GM21528 (cell line): ENCODE measurements around the gene GABRG3.

Experiments
- ATAC-seq: cut with Tn5 transposase; IDR thresholded peaks from one replicate; pipeline ENCODE4 v1.9.1; 2021; ENCODE audit warnings: mild to moderate bottlenecking, moderate library complexity; ENCODE audit not compliant: unreplicated experiment, low FRiP score

GABRG3 gene

DNA sequence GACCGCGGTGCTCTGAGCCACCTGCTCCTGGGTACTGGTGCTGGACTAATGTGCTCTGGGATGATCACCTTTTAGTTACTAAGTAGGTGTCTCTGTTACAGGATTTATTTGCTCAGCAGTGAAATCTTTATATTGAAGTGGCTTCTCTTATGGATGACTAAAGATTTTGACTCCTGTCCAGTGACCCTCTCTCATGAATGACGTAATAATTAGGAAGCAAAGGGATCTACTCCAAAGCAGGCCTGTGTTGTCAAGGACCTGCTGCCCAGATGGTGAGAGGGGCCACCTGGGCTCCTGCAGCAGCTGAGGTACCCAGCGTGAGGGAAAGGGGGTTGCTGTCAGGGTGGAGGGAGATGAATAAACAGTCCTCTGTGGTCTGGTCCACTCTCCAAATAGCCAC lies 263.6 kb downstream of the GABRG3 start:
- ATAC-seq = no peak

DNA sequence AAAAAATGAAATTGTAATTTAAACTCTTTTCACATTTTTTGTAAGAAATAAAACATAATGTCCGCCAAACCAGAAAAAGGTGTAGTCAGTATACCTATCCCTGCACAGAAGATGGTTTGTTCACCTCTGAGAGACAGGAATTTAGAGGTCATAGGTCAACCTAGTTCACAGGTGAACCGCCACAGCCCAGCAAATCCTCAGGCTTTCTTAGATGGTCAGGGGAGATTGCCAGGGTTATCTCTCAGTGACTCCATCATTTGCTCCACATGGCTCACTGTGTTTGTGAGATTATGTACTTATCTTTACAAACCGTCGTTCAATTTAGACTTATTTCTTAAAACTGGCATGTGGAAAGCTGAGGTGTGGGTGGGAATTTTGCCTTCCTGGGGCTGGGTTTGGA lies 264.2 kb downstream of the GABRG3 start:
- no peak for ATAC-seq

DNA sequence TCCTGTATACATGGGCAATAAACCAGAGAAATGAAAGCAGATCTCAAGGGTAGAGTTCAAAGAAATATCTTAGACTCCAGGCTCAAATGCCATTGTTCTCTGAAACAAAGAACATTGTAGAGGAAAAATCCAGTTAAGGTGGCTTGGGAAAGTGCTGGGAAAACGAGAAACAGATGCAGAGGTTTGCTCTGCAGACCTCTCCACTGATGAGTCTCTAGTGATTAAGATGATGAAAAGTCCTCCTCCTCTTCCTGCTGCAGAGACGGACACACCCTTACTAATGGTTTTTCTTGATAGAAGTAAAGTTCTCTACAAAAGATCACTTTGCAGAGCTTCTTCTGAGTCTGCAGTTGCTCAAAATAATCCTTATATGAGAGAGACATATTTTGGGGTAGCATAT lies 264.7 kb downstream of the GABRG3 start:
- ATAC-seq = no peak

DNA sequence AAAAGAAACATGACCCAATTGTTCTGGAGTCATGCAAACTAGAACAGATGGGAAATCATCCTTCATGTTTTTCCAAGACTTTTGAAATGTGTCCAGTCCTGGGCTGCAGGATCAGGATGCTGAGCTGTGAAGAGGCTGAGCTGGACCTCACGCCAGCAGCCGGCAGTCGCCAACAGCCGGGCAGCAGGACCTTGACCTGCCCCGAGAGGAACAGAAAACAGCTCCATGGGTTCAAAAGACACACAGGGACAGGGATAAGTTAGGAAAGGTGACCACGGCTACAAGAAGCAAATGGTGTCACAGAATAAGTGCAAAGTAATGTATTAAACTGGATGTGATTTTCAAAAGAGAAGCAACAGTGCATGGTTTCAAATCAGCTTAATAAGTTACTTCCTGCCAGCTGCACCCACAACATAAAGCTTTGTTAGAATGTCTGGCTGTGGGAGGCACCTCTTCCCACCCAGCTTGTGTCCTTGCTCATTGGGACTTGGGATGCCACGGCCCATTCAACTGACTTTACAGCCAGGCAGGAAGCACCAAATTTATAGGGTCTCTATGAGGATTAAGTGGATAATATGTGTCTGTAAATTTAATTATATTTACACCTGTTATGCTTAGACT lies 266.4 kb downstream of the GABRG3 start:
- ATAC-seq = no peak

DNA sequence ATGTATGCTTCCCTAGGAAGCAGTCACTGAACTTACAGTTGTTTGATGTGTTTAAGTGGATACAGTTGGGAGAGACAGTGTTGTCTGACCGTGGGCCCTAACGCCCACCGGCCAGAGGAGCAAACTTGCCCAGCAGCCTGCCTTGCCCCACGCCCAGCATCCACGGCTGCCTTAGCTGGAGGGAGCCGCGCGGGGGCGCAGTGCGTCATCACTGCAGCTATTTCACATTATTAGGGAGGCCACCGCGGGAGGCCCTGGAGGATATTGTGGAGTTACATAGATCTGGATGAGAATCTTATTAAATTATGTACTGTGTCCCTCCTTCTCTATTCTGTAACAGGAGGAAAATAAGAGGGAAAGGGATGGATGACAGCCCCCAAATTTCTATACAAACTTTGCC lies 267.2 kb downstream of the GABRG3 start:
- no peak for ATAC-seq

DNA sequence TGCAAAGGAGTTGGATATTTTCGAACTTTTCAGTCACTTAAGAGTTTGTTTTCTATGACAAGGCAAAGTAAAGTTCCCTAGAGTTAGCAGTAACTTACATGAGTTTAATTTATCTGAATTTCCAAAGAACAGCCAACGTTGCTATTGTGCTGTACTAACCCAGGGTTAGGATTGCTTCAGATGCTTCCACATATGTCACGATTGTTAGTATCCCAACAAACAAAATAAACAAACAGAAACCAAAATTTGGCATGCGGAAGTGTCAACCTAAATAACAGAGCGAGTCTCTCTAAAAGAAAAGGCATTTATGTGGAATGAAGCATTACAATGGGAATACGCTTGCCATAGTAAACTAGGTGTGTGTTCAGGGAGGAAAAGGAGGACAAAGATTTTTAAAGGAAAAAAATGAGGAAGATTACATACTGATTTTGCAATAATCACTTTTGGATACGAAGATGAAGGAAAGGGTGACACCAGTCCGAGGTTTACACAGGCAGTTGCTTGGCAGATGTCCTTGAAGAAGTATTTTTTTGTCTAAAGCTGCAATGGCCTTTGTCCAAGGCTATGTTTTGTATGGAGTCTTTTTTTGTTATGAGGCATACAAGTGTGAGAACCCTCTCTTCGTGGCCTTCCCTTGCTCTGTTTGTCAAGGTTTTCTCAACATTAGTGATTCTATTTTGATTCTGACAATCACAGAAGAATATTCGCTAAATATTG lies 267.9 kb downstream of the GABRG3 start:
- no peak for ATAC-seq

DNA sequence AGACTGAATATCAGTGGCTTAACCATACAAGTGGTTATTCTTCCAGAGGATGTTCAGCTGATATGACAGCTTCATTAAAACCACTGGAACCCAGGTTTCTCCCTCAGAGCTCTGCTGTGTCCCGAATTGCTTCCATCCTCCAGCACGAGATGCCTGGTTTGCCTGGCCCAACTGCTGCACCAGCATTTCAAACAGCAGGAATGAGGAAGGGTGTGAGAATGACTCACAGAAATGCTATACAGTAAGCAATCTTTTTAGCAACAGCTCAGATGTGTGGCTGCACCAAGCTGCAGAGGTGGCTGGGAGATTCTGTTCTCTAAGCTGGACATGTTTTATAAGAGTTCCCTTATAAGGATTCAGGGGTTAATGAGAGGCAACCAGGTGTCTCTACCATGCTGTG lies 271.0 kb downstream of the GABRG3 start:
- ATAC-seq = no peak

DNA sequence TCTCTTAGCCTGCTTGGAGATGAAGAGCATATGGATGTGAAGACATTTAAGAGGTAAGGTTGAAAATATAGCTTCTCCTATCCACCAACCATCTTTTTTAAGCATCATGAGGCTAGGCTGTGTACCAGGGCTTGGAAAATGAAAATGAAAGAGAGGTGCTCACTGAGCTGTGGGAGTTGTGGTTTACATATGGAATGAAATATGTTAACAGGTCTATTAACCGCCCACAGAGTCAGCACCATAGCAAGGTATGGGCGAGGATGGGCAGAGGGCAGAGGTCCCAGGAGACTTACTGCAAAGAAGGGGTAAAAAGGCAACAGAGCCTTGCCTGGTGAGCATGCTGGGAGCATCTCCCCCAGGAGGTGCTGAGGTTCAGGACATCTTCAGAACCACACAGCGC lies 273.1 kb downstream of the GABRG3 start:
- no peak for ATAC-seq

DNA sequence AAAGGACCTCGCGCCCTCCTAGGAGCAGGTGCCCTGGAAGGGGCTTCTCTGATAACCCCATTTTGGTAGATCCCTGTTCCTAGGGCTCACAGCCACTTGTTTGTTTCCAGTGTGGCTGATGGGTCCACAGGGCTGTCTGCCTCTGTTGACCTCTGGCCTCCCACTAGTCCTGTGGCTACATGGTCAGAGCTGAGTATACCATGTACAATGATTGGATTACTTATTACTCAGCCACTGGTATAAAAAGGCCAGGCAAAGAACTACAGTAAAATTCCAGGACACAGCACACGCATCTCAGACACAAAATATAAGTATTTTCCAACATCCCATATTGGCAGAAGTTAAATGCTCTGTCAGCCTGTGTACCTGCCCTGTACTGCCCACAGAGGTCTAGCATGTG lies 277.3 kb downstream of the GABRG3 start:
- ATAC-seq = no peak

DNA sequence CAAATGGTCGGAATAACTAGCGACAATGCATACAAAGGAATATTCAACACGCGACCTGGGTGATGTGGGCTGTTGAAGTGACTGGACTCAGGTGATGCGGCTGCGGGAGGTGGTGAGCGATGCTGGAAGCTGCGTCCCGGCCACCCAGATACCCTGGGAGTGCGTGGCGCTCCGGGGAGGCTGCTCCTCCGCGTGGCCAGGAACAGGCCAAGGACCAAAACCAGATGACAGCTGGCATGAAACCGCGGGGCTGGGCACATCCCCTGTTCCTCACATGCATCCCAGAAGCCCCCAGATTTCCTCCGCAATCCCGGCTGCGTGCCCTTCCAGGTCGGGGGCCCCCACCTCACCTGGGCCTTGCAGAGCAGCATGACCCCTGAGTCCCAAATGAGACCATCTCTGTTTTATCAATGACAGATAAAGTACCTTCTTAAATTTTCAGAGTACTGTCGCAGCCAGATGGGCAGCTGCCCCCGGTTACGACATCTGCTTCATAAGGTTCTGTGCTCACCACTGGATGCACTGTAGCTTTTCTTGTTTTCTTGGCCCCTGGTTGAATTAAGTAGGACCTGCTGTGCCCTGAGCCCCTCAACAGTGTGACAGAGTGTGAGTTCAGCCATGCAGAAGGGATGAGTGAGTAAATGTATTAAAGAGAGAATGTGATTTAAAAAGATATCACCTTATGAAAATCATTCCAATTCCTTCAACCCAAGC lies 278.2 kb downstream of the GABRG3 start:
- ATAC-seq = no peak

DNA sequence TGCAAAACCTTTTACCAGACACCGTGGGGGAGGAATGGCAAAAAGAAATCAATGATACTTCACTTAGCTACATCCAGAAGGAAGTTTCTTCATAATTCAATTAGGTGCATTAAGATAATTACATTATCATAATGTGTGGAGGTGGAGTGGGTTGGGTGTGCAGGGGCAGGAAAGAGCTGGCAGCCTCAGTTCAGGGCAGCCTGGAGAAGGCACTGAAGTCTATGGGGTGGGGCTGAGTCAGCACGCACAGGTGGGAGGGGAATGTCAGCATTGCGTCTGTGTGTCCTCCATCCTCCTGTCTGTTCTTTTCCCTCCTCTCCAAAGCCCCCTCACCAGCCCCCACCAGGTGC lies 278.8 kb downstream of the GABRG3 start:
- no peak for ATAC-seq

DNA sequence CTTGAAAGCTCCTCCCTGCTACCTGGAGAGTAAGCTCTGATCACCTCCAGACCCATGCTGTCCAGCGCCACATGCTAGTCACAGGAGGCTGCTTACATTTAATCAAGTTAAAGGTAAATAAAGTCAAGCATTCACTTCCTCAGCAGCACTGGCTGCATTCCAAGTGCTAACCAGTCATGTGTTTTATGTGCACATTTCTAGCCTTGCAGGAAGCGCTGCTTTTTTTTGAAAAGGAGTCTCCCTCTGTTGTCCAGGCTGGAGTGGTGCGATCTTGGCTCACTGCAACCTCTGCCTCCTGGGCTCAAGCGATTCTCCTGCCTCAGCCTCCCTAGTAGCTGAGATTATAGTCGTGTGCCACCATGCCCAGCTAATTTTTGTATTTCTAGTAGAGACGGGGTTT lies 279.2 kb downstream of the GABRG3 start:
- ATAC-seq = no peak

DNA sequence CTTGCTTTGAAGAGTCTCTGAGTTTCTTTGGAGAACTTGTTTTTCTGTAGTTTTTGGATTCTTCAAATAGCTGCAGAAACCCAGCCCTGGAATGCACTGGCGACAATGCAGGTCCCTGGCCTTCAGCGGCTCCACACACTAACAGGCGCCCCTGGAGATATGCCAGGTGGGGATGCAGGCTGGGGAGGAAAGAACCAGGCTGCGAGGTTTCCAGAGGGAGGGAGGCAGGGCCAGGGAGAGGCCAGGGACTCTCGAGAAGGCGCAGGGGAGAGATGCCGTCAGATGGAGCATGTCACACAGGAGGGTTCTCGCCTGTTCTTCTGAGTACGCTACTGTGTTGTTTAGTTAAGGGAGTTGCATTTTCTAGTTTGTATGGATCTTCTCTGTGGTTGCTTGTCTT lies 283.1 kb downstream of the GABRG3 start:
- no peak for ATAC-seq

DNA sequence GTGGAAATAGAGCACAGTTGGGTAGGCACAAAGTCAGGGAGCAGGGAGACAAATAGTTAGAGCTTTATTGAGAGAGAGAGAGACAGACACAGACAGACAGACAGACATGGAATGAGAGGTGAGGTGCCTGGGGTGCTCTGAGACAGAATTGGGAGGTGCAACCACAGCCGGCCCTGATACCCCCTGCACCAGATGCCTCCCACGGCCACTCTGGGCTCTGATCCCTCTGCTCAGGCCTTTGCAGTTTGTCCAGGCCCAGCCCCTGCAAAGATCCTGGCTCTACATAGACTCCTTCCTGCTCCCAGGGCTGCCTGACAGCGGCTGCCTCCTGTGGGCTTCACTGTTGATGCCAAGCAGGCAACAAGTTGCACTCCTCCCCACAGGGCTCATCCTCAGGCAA lies 283.8 kb downstream of the GABRG3 start:
- no peak for ATAC-seq

DNA sequence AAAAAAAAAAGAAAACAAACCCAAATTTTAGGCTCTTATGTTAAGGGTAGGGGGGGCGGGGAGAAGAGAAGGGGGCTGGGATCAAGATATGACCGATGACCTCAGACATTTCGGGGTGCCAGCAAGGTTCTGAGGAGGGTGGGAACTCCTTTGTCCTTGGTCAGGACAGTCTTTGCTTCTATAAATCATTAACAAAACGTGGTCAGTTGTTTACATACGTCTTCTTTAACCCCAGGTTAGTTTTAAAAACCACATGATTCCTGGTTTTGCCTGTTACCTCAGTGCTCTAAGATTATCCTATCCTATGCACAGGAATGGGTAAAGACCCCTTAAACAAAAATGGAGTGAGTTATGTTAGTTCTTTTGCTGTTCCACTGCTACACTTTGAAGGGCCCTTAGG lies 285.5 kb downstream of the GABRG3 start:
- no peak for ATAC-seq

DNA sequence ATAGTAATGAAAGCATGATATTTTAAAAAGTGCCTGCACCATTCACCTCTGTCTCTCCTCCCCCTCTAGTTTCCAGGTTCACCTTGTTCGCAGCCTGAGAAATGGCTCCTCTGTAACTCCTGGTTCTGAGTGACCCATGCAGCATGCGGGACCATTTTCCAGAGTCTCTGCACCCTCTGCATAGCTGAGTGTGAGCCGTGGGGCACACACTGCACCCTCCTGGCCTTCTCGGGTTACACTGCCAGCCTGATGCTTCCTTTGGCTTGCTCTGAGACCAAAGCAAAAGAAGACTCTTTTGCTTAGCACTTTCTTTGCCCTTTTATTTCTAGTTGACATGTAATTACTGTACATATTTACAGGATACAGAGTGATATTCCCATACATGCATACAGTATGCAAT lies 287.3 kb downstream of the GABRG3 start:
- ATAC-seq = no peak

DNA sequence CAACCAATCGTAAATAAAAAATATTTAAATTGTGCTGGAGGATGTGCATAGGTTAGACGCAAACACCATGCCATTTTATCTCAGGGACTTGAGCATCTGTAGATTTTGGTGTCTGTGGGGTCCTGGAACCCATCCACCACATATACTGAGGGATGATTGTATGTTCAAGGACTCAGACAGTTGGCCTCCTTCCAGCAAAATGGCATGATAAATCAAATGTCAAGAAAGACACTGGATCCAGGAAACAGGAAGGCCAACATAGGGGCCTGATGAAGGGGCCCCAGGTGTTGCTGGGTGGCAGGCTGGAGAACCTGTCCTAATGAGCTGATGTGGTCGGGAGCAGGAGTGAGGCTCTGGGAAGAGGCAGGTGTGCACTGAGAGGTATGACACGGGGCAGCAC lies 289.5 kb downstream of the GABRG3 start:
- ATAC-seq = no peak

DNA sequence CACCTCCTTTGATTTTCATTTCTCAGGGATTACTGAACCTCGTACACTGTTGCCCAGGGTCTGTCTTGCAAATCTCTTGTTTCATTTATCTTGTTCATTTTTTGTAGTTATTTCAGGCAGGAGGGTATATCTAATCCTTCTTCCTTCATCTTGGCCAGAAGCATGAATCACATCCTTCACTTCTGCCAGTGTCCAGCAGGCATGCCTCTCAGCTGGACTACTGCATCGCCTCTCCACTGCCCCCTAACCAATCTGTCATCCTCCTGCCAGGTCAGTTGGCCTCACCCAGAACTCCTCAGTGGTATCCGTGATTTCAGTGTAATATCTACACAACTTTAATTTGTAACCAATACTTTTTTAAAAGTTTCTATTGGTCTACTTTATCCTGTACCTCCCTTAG lies 297.9 kb downstream of the GABRG3 start:
- no peak for ATAC-seq

DNA sequence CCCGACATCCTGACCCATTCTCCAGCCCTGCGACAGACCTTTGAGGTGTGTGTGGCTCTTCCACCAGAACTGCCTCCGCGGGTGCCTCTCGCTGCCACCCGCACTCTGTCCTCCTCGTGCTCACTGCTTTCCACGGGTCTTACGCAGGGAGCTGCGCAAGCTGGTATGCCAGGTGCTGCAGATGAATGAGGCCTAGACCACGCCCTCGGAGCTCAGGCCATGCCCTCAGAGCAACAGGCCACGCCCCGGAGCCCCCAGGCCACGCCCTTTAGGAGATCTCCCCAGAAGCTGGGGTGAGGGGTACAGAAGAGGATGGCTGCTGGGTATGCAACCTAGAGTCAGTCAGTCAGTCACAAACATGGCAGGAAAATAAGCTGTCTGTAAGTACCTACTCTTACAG lies 300.3 kb downstream of the GABRG3 start:
- ATAC-seq = no peak

DNA sequence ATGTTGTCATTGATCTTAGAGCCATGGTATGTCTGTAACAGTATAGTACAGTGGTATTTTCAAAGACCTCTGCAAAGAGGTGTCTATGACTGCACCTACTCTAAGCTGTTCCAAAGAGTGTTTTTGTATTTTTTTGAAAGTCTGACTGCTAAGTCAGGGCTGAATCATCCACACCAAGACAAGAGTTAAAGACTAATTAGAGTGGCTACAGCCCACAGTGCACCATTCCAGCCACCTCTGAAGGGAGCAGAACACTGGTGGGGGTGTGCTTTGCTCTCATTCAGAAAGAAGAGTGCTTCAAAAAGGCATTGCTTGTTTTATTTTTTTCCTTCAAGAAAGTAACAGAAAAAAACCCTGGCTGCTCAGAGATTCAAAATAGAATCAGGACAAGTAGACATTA lies 301.4 kb downstream of the GABRG3 start:
- no peak for ATAC-seq

DNA sequence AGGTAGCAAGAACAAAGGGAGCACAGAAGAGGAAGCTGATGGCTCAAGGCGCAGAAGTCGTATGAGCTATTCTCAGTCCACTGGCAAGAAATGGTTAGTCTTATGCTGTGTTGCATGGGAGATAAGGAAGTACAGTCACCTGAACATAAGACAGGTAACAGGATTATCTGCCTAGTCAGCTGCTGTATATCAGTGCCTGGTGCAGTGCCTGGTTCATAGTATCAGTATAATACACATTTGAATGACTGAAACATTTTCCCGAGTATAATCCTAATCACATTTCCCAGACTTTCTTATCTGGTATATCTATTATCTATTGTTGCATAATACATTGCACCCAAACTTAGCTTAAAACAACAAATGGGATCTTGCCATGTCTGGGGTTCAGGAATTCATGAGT lies 302.5 kb downstream of the GABRG3 start:
- ATAC-seq = no peak

DNA sequence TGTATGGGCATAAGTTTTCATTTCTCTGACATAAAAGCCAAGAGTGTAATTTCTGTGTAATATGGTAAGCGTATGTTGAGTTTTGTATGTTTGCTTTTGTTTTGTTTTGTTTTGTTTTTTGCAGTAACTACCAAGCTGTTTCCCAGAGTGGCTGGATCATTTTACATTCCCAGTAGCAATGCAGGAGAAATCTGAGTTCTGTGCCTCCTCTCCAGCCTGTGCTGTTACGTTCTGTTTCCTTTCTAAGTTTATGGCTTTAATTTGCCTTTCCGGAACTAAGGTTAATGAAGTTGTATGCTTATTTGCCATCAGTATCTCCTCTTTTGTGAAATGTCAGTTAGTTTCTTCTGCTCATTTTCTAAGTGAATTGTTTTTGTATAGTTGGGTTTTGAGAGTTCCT lies 307.8 kb downstream of the GABRG3 start:
- no peak for ATAC-seq
